ENCODE data around the gene NCBP1.

The NCBP1 gene

GRCh38 chr9:97651646-97652045 lies 18.0 kb downstream of the NCBP1 start:
- Histone ChIP-seq H3K4me1 (ENCODE audit: control insufficient read depth, insufficient read depth, low read length) (peaks cover 11% of the 10 kb centered on the region), H3K9me3 (ENCODE audit: control insufficient read depth, low read length) (no peaks in the 10 kb centered on the region), H3K36me3 (ENCODE audit: control insufficient read depth, insufficient read depth, low read length, severe bottlenecking) (peaks cover 86% of the 10 kb centered on the region), H3K4me3 (ENCODE audit: low read length) (no peak overlapping the region), H3K27me3 (replicated peaks; ENCODE audit: control insufficient read depth, insufficient read depth, low read length) (no peaks in the 10 kb centered on the region), H3K9ac (ENCODE audit: low read length) (no peak overlapping the region)
- DNase-seq (ENCODE audit: low read depth): no peak

- Histone ChIP-seq H3K9me3 (ENCODE audit: control insufficient read depth, low read length) (no peaks in the 10 kb centered on the region), H3K27me3 (replicated peaks; ENCODE audit: control insufficient read depth, insufficient read depth, low read length) (no peaks in the 10 kb centered on the region), H3K36me3 (ENCODE audit: control insufficient read depth, insufficient read depth, low read length, severe bottlenecking) (peaks cover 98% of the 10 kb centered on the region), H3K4me1 (ENCODE audit: control insufficient read depth, insufficient read depth, low read length) (no peaks in the 10 kb centered on the region), H3K9ac (ENCODE audit: low read length) (no peak overlapping the region), H3K4me3 (ENCODE audit: low read length) (no peak overlapping the region)
- no peak for DNase-seq (ENCODE audit: low read depth)
Observed at GRCh38 chr9:97658707-97659106, 25.1 kb downstream of the NCBP1 start.

DNA sequence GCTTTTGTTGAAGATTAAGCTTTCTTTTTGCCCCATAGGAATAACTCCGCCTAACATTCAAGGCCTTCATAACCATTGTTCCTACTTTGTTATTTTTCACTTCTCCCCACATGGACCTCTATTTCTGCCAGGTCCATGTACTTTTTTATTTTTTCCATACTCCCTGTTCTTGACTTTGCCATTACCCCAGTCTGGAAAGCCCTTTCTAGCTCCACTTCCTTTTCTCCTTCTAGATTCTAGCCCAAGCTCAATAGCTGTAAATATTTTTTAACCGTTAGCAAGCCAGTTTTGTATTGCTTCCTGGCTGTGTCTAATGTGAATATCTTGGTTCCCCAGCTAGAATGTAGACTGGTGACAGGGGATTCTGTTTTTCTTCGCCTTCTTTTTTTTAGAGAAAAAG lies 26.1 kb downstream of the NCBP1 start:
- H3K4me1 ChIP-seq (ENCODE audit: control insufficient read depth, insufficient read depth, low read length): no peaks in the 10 kb centered on the region
- H3K9ac ChIP-seq (ENCODE audit: low read length): no peak overlapping the region
- H3K36me3 ChIP-seq (ENCODE audit: control insufficient read depth, insufficient read depth, low read length, severe bottlenecking): peaks cover 98% of the 10 kb centered on the region
- no peak for DNase-seq (ENCODE audit: low read depth)
- no peak overlapping the region for H3K4me3 ChIP-seq (ENCODE audit: low read length)
- no peaks in the 10 kb centered on the region for H3K9me3 ChIP-seq (ENCODE audit: control insufficient read depth, low read length)
- H3K27me3 ChIP-seq (replicated peaks; ENCODE audit: control insufficient read depth, insufficient read depth, low read length): no peaks in the 10 kb centered on the region

DNA sequence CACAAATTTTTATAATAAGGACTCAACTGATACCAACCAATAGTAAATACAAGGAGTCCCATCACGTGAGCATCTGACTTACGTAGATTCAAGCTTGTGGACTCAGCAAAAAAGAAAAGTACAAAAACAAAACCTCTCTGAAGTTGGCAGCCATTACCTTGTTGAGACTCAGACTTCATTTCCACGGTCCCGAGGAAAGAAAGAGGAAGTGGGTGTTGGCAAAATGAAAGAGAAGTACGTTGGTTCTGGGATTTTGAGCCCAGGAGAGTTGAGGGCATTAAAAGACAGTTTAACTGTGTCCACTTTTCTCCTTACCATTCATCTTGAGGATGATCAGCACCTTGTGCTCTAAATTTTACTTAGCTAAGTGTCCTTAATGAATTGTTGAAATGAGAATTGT lies 26.7 kb downstream of the NCBP1 start:
- H3K9ac ChIP-seq (ENCODE audit: low read length): no peak overlapping the region
- no peaks in the 10 kb centered on the region for H3K27me3 ChIP-seq (replicated peaks; ENCODE audit: control insufficient read depth, insufficient read depth, low read length)
- no peak overlapping the region for H3K4me3 ChIP-seq (ENCODE audit: low read length)
- no peaks in the 10 kb centered on the region for H3K4me1 ChIP-seq (ENCODE audit: control insufficient read depth, insufficient read depth, low read length)
- H3K9me3 ChIP-seq (ENCODE audit: control insufficient read depth, low read length): no peaks in the 10 kb centered on the region
- H3K36me3 ChIP-seq (ENCODE audit: control insufficient read depth, insufficient read depth, low read length, severe bottlenecking): peaks cover 98% of the 10 kb centered on the region
- no peak for DNase-seq (ENCODE audit: low read depth)

DNA sequence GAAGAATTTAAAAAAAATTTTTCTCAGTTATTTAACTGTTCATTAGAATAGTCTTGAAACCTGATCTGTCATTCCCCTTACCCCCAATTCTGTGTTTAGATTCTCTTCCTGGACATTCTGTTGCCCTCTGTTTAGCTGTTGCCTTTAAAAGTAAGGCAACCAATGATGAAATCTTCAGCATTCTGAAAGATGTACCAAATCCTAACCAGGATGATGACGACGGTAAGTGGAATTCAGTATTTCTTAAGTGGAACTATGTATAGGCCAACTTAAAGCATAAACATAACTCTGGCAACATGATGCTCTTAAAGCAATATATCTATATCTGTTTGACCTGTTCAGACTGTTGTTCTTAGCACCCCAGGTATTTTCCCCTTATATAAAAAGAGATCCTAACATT lies 27.2 kb downstream of the NCBP1 start:
- H3K9me3 ChIP-seq (ENCODE audit: control insufficient read depth, low read length): no peaks in the 10 kb centered on the region
- H3K4me3 ChIP-seq (ENCODE audit: low read length): no peak overlapping the region
- DNase-seq (ENCODE audit: low read depth): peak; percentile 62
- peaks cover under 1% of the 10 kb centered on the region for H3K4me1 ChIP-seq (ENCODE audit: control insufficient read depth, insufficient read depth, low read length)
- peaks cover 97% of the 10 kb centered on the region for H3K36me3 ChIP-seq (ENCODE audit: control insufficient read depth, insufficient read depth, low read length, severe bottlenecking)
- no peak overlapping the region for H3K9ac ChIP-seq (ENCODE audit: low read length)
- no peaks in the 10 kb centered on the region for H3K27me3 ChIP-seq (replicated peaks; ENCODE audit: control insufficient read depth, insufficient read depth, low read length)

- no peaks in the 10 kb centered on the region for H3K27me3 ChIP-seq (replicated peaks; ENCODE audit: control insufficient read depth, insufficient read depth, low read length)
- peaks cover 6% of the 10 kb centered on the region for H3K4me1 ChIP-seq (ENCODE audit: control insufficient read depth, insufficient read depth, low read length)
- no peak overlapping the region for H3K4me3 ChIP-seq (ENCODE audit: low read length)
- peaks cover 97% of the 10 kb centered on the region for H3K36me3 ChIP-seq (ENCODE audit: control insufficient read depth, insufficient read depth, low read length, severe bottlenecking)
- no peaks in the 10 kb centered on the region for H3K9me3 ChIP-seq (ENCODE audit: control insufficient read depth, low read length)
- DNase-seq (ENCODE audit: low read depth): no peak
- no peak overlapping the region for H3K9ac ChIP-seq (ENCODE audit: low read length)
Observed at GRCh38 chr9:97665742-97666141, 32.1 kb downstream of the NCBP1 start.

GRCh38 chr9:97666907-97667686 lies 33.5 kb downstream of the NCBP1 start:
- H3K9me3 ChIP-seq (ENCODE audit: control insufficient read depth, low read length): no peaks in the 10 kb centered on the region
- H3K27me3 ChIP-seq (replicated peaks; ENCODE audit: control insufficient read depth, insufficient read depth, low read length): no peaks in the 10 kb centered on the region
- H3K36me3 ChIP-seq (ENCODE audit: control insufficient read depth, insufficient read depth, low read length, severe bottlenecking): peaks cover 97% of the 10 kb centered on the region
- no peak for DNase-seq (ENCODE audit: low read depth)
- H3K4me1 ChIP-seq (ENCODE audit: control insufficient read depth, insufficient read depth, low read length): peaks cover 6% of the 10 kb centered on the region
- H3K4me3 ChIP-seq (ENCODE audit: low read length): no peak overlapping the region
- H3K9ac ChIP-seq (ENCODE audit: low read length): no peak overlapping the region

DNA sequence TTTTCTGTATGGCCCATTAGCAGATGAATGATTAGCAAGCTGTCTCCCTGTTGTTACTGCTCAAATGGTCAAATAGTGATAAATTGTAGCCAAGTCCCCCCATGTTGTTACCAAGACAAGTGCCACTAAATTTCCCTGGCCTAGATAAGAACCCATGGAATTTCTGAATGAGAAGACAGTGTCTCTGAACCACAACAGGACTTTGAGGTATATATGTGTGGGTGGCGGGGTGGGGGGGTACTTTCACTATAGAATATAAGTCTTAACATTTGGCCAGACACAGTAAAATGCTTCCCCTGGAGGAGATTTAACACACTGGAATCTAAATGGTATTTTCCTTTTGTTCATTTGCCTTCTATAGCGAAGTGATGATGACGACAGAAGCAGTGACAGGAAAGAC lies 34.9 kb downstream of the NCBP1 start:
- no peak for DNase-seq (ENCODE audit: low read depth)
- Histone ChIP-seq H3K9me3 (ENCODE audit: control insufficient read depth, low read length) (no peaks in the 10 kb centered on the region), H3K27me3 (replicated peaks; ENCODE audit: control insufficient read depth, insufficient read depth, low read length) (no peaks in the 10 kb centered on the region), H3K4me1 (ENCODE audit: control insufficient read depth, insufficient read depth, low read length) (peaks cover 6% of the 10 kb centered on the region), H3K4me3 (ENCODE audit: low read length) (no peak overlapping the region), H3K9ac (ENCODE audit: low read length) (no peak overlapping the region), H3K36me3 (ENCODE audit: control insufficient read depth, insufficient read depth, low read length, severe bottlenecking) (peaks cover 99% of the 10 kb centered on the region)

- no peaks in the 10 kb centered on the region for H3K9me3 ChIP-seq (ENCODE audit: control insufficient read depth, low read length)
- DNase-seq (ENCODE audit: low read depth): no peak
- H3K4me1 ChIP-seq (ENCODE audit: control insufficient read depth, insufficient read depth, low read length): peaks cover 17% of the 10 kb centered on the region
- H3K36me3 ChIP-seq (ENCODE audit: control insufficient read depth, insufficient read depth, low read length, severe bottlenecking): peaks cover 100% of the 10 kb centered on the region
- no peak overlapping the region for H3K4me3 ChIP-seq (ENCODE audit: low read length)
- H3K9ac ChIP-seq (ENCODE audit: low read length): no peak overlapping the region
- no peaks in the 10 kb centered on the region for H3K27me3 ChIP-seq (replicated peaks; ENCODE audit: control insufficient read depth, insufficient read depth, low read length)
Observed at GRCh38 chr9:97670586-97670985, 37.0 kb downstream of the NCBP1 start.

DNA sequence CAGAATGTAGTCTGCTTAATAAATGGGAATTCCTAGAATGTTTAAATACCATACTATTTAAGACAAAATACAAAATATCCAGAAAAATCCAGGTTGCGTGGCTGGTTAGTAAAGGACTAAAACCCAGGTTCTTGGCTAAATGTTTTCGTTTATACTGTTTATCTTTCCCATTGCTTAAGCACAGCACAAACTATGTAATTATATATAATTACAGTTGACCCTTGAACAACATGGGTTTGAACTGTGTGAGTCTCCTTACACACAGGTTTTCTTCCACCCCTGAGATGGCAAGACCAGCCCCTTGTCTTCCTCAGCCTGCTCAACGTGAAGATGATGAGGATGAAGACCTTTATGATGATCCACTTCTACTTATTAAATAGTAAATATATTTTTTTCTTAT lies 38.8 kb downstream of the NCBP1 start:
- Histone ChIP-seq H3K4me3 (ENCODE audit: low read length) (no peak overlapping the region), H3K9ac (ENCODE audit: low read length) (no peak overlapping the region), H3K9me3 (ENCODE audit: control insufficient read depth, low read length) (no peaks in the 10 kb centered on the region), H3K27me3 (replicated peaks; ENCODE audit: control insufficient read depth, insufficient read depth, low read length) (no peaks in the 10 kb centered on the region), H3K4me1 (ENCODE audit: control insufficient read depth, insufficient read depth, low read length) (peaks cover 20% of the 10 kb centered on the region), H3K36me3 (ENCODE audit: control insufficient read depth, insufficient read depth, low read length, severe bottlenecking) (peaks cover 100% of the 10 kb centered on the region)
- no peak for DNase-seq (ENCODE audit: low read depth)

- Histone ChIP-seq H3K9ac (ENCODE audit: low read length) (no peak overlapping the region), H3K4me1 (ENCODE audit: control insufficient read depth, insufficient read depth, low read length) (peaks cover 20% of the 10 kb centered on the region), H3K9me3 (ENCODE audit: control insufficient read depth, low read length) (no peaks in the 10 kb centered on the region), H3K27me3 (replicated peaks; ENCODE audit: control insufficient read depth, insufficient read depth, low read length) (no peaks in the 10 kb centered on the region), H3K4me3 (ENCODE audit: low read length) (no peak overlapping the region), H3K36me3 (ENCODE audit: control insufficient read depth, insufficient read depth, low read length, severe bottlenecking) (peaks cover 95% of the 10 kb centered on the region)
- no peak for DNase-seq (ENCODE audit: low read depth)
Observed at GRCh38 chr9:97673922-97674321, 40.3 kb downstream of the NCBP1 start.

- no peak overlapping the region for H3K9ac ChIP-seq (ENCODE audit: low read length)
- H3K36me3 ChIP-seq (ENCODE audit: control insufficient read depth, insufficient read depth, low read length, severe bottlenecking): peaks cover 89% of the 10 kb centered on the region
- H3K4me3 ChIP-seq (ENCODE audit: low read length): no peak overlapping the region
- no peaks in the 10 kb centered on the region for H3K27me3 ChIP-seq (replicated peaks; ENCODE audit: control insufficient read depth, insufficient read depth, low read length)
- H3K9me3 ChIP-seq (ENCODE audit: control insufficient read depth, low read length): no peaks in the 10 kb centered on the region
- no peak for DNase-seq (ENCODE audit: low read depth)
- H3K4me1 ChIP-seq (ENCODE audit: control insufficient read depth, insufficient read depth, low read length): peaks cover 20% of the 10 kb centered on the region
Observed at GRCh38 chr9:97675655-97676054, 42.0 kb downstream of the NCBP1 start.

Measured in adipocyte (in vitro differentiated cells).